GM12878 (cell line): ENCODE measurements around the gene HDX.

ENCODE experiments used
- CTCF ChIP-seq, 3 experiments: IDR thresholded peaks in 2 of 3; conservative IDR thresholded peaks in 1 of 3; 2 replicates each; pipeline ENCODE4 v1.5.1; 2011; ENCODE audit warnings: low read depth in 3 of 3, low read length in 3 of 3, mild to moderate bottlenecking in 3 of 3, control low read depth in 2 of 3, moderate library complexity in 2 of 3, inconsistent platforms in 1 of 3, mixed read lengths in 1 of 3; ENCODE audit not compliant: control insufficient read depth in 2 of 3, insufficient read depth in 1 of 3; ENCODE audit errors: extremely low read depth in 1 of 3
- EP300 ChIP-seq, 2 experiments: fragments of 150-350 bp in 1 of 2; IDR thresholded peaks; 2 replicates each; pipeline ENCODE4 v1.6.1; 2011 to 2012; ENCODE audit warnings: low read depth in 2 of 2, low read length in 2 of 2, borderline replicate concordance in 1 of 2, improper control_type of control experiment in 1 of 2, inconsistent platforms in 1 of 2; ENCODE audit not compliant: control insufficient read depth in 1 of 2
- EZH2 ChIP-seq: IDR thresholded peaks from 2 replicates; pipeline ENCODE4 v1.6.1; 2012; ENCODE audit warnings: low read depth, mild to moderate bottlenecking, control low read depth, inconsistent platforms, low read length, borderline replicate concordance; ENCODE audit not compliant: control insufficient read depth
- PKNOX1 ChIP-seq: fragments of 450-650 bp; IDR thresholded peaks from 2 replicates; pipeline ENCODE4 v1.6.1; 2016; ENCODE audit warnings: mild to moderate bottlenecking
- TCF7 ChIP-seq: IDR thresholded peaks from 2 replicates; pipeline ENCODE4 v1.6.1; 2014; ENCODE audit warnings: antibody characterized with exemption, borderline replicate concordance
- ZBTB11 ChIP-seq: fragments of 450-650 bp; formaldehyde crosslinking; IDR thresholded peaks from 2 replicates; pipeline ENCODE4 v1.5.0; 2022; ENCODE audit warnings: mild to moderate bottlenecking, missing genetic modification characterization

DNA sequence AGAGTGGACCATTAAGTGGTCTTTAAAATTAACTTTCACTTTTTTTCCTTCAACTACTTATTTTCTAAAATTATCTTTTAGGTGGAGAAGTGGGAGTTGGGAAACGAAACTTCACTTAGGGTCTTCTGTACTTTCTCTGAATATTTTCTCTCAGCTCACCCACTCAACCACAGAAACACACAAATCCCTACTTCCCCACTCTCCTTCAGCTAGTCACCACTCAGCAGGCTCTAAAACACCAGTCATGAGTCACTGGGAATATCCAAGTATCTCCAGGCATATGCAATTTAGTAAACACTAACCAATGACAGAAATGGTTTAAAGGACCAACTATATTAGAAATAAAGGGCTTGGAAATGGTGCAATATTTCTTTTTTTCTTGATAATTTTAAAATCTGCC lies 161.3 kb downstream of the HDX start:
- no peak for TF ChIP-seq EP300 (IDR thresholded peaks at IDR 0.05; ENCODE audit: borderline replicate concordance in 1 of 2, control insufficient read depth in 1 of 2, low read depth in 2 of 2, low read length in 2 of 2)
- TF ChIP-seq EZH2 = no peak
- TF ChIP-seq CTCF (IDR thresholded peaks at IDR 0.05 in 2 of 3, conservative IDR thresholded peaks at IDR 0.05 in 1 of 3; ENCODE audit: control insufficient read depth in 2 of 3, extremely low read depth in 1 of 3, insufficient read depth in 1 of 3, low read depth in 3 of 3, low read length in 3 of 3) = no peak
- TF ChIP-seq ZBTB11 (CRISPR knock-in tag) = no peak
- no peak for TF ChIP-seq TCF7
- TF ChIP-seq PKNOX1 = no peak
